Ascending aorta (tissue), 2 donors: ENCODE measurements around the gene SNX17. TPM values are rescaled to one million over a fixed set of nuclear protein-coding genes. Genes with fewer than 3 reads are reported as not detected.
"Not testable (repeated sequence)": the region's sequence is repeated elsewhere in the genome, so short reads cannot be mapped to it uniquely, and the experiment has no call there.

Experiments
- DNase-seq, 2 donors: peaks; one replicate each; pipeline ENCODE4 v3.0.0-alpha.2; 2019; ENCODE audit warnings: low spot score in 2 of 2
- H3K27ac ChIP-seq, 2 donors: fragments of 200-600 bp; sonication (generic); one replicate each; pipeline ENCODE4 v1.5.1; 2016 to 2017; ENCODE audit warnings: mild to moderate bottlenecking in 1 of 2
- H3K27me3 ChIP-seq: fragments of 200-600 bp; sonication (generic); one replicate; pipeline ENCODE4 v1.5.1; 2017
- H3K36me3 ChIP-seq, 2 donors: fragments of 200-600 bp; sonication (generic); one replicate each; pipeline ENCODE4 v1.5.1; 2016
- H3K4me1 ChIP-seq, 2 donors: fragments of 200-600 bp; sonication (generic); one replicate each; pipeline ENCODE4 v1.5.1; 2016 to 2017; ENCODE audit warnings: mild to moderate bottlenecking in 1 of 2
- H3K4me3 ChIP-seq, 2 donors: fragments of 200-600 bp; sonication (generic); one replicate each; pipeline ENCODE4 v1.5.1; 2016 to 2017; ENCODE audit warnings: mild to moderate bottlenecking in 1 of 2
- H3K9me3 ChIP-seq, 2 donors: fragments of 200-600 bp; sonication (generic); one replicate each; pipeline ENCODE4 v1.5.1; 2016
- intact Hi-C: fragments of 100-400 bp; cut with DNase I; formaldehyde crosslinking; loops from one replicate; pipeline ENCODE4 v1.15.1; 2023
- total RNA-seq: library from RNA; depleted of rRNA; stranded (reverse); fragments of >200 nt; gene quantifications from one replicate; pipeline ENCODE4 v1.1.0, GENCODE V29; 2016
- TF ChIP-seq, protein P1 (sequence below), 3 experiments: fragments of 200-600 bp in 2 of 3; fragments of 450-650 bp in 1 of 3; sonication (generic) in 2 of 3; IDR thresholded peaks; one replicate each; pipeline ENCODE4 v1.5.1; 2016 to 2019; ENCODE audit warnings: antibody characterized with exemption in 3 of 3, mild to moderate bottlenecking in 1 of 3, moderate library complexity in 1 of 3

The SNX17 gene
- total RNA-seq, 1 donor from 2014 or later, result 94.0 TPM

GRCh38 chr2:27422958-27423357 is 52.5 kb downstream of the SNX17 start:
- no peaks in the 10 kb centered on the region for H3K27me3 ChIP-seq
- no peak for DNase-seq
- H3K4me1 ChIP-seq, result no peaks in the 10 kb centered on the region
- TF ChIP-seq, protein P1, sequence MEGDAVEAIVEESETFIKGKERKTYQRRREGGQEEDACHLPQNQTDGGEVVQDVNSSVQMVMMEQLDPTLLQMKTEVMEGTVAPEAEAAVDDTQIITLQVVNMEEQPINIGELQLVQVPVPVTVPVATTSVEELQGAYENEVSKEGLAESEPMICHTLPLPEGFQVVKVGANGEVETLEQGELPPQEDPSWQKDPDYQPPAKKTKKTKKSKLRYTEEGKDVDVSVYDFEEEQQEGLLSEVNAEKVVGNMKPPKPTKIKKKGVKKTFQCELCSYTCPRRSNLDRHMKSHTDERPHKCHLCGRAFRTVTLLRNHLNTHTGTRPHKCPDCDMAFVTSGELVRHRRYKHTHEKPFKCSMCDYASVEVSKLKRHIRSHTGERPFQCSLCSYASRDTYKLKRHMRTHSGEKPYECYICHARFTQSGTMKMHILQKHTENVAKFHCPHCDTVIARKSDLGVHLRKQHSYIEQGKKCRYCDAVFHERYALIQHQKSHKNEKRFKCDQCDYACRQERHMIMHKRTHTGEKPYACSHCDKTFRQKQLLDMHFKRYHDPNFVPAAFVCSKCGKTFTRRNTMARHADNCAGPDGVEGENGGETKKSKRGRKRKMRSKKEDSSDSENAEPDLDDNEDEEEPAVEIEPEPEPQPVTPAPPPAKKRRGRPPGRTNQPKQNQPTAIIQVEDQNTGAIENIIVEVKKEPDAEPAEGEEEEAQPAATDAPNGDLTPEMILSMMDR (IDR thresholded peaks at IDR 0.05), result no peak
- no peaks in the 10 kb centered on the region for H3K9me3 ChIP-seq
- H3K27ac ChIP-seq, result no peak overlapping the region
- no peaks in the 10 kb centered on the region for H3K36me3 ChIP-seq
- intact Hi-C loops, result no loop called here
- H3K4me3 ChIP-seq, result no peak overlapping the region

- H3K27ac ChIP-seq, intact Hi-C loops: not testable (repeated sequence)
- peak in 1 of 2 donors; percentile 18 for DNase-seq
Measured at GRCh38 chr2:27425039-27425438, 54.6 kb downstream of the SNX17 start.

More at GRCh38 chr2:27425039-27425438, 54.6 kb downstream of the SNX17 start:
- not testable (repeated sequence) for H3K4me3 ChIP-seq, H3K36me3 ChIP-seq, H3K9me3 ChIP-seq, H3K4me1 ChIP-seq, H3K27me3 ChIP-seq

Other genes starting within 250 kb of the SNX17 start
- not detected for gene ABHD1, start 246.8 kb upstream of the SNX17 start, total RNA-seq
- gene PREB, start 236.0 kb upstream of the SNX17 start, total RNA-seq, result 116 TPM
- gene PRR30, start 231.2 kb upstream of the SNX17 start, total RNA-seq, result not detected
- gene TCF23, start 221.6 kb upstream of the SNX17 start, total RNA-seq, result not detected
- 284 TPM for gene ATRAID, start 158.6 kb upstream of the SNX17 start, total RNA-seq
- 85.7 TPM for gene SLC5A6, start 158.3 kb upstream of the SNX17 start, total RNA-seq
- gene CAD, start 153.2 kb upstream of the SNX17 start, total RNA-seq, result 63.4 TPM
- gene SLC30A3, start 107.6 kb upstream of the SNX17 start, total RNA-seq, result 7.6 TPM
- gene DNAJC5G, start 95.2 kb upstream of the SNX17 start, total RNA-seq, result not detected
- not detected for gene TRIM54, start 88.2 kb upstream of the SNX17 start, total RNA-seq
- not detected for gene UCN, start 62.2 kb upstream of the SNX17 start, total RNA-seq
- 239 TPM for gene MPV17, start 47.5 kb upstream of the SNX17 start, total RNA-seq
- gene GTF3C2, start 13.9 kb upstream of the SNX17 start, total RNA-seq, result 76.2 TPM
- 34.8 TPM for gene EIF2B4, start 278 bp upstream of the SNX17 start, total RNA-seq
- 17.7 TPM for gene ZNF513, start 10.1 kb downstream of the SNX17 start, total RNA-seq
- 24.7 TPM for gene PPM1G, start 39.0 kb downstream of the SNX17 start, total RNA-seq
- 42.1 TPM for gene NRBP1, start 58.0 kb downstream of the SNX17 start, total RNA-seq
- gene KRTCAP3, start 71.8 kb downstream of the SNX17 start, total RNA-seq, result not detected
- gene IFT172, start 119.1 kb downstream of the SNX17 start, total RNA-seq, result 204 TPM
- gene FNDC4, start 124.6 kb downstream of the SNX17 start, total RNA-seq, result 18.1 TPM
- not detected for gene GCKR, start 126.2 kb downstream of the SNX17 start, total RNA-seq
- gene ZNF512, start 212.4 kb downstream of the SNX17 start, total RNA-seq, result 64.8 TPM